GM12864 (cell line): ENCODE results near the gene ATG4D.

Experiments used
- DNase-seq: peaks from one replicate; pipeline ENCODE4 v3.0.0-alpha.2; 2011; ENCODE audit warnings: low read depth
- H3K4me3 ChIP-seq: 2 replicates; pipeline ENCODE4 v1.5.1; 2011; ENCODE audit warnings: mild to moderate bottlenecking, low read depth, low read length, control low read depth
- CTCF ChIP-seq: IDR thresholded peaks from 2 replicates; pipeline ENCODE4 v1.5.1; 2011; ENCODE audit warnings: low read depth, mild to moderate bottlenecking, moderate library complexity, low read length, control low read depth, inconsistent platforms; ENCODE audit errors: missing control alignments

The ATG4D gene

GRCh38 chr19:10543420-10544241 is at the start of gene ATG4D:
Gene ATG4D (plus strand): TSS chr19:10543904. CDS start chr19:10544091, 187 bp downstream.
- no peak for DNase-seq
- peak within 1 kb of the TSS; percentile 86 for H3K4me3 ChIP-seq
- no peak for TF ChIP-seq CTCF

GRCh38 chr19:10497371-10497770 is 46.3 kb upstream of the ATG4D start:
- DNase-seq: no peak
- TF ChIP-seq CTCF: no peak
- H3K4me3 ChIP-seq: no peak overlapping the region

GRCh38 chr19:10499550-10500246 is 44.0 kb upstream of the ATG4D start:
- no peak for TF ChIP-seq CTCF
- DNase-seq: no peak
- H3K4me3 ChIP-seq: no peak overlapping the region

GRCh38 chr19:10500247-10500592 is 43.5 kb upstream of the ATG4D start:
- no peak for TF ChIP-seq CTCF
- no peak for DNase-seq
- no peak overlapping the region for H3K4me3 ChIP-seq

GRCh38 chr19:10501971-10502523 is 41.7 kb upstream of the ATG4D start:
- no peak for DNase-seq
- H3K4me3 ChIP-seq: peak overlapping the region; percentile 95
- no peak for TF ChIP-seq CTCF

- peak overlapping the region; percentile 95 for H3K4me3 ChIP-seq
- peak; percentile 71 for DNase-seq
- no peak for TF ChIP-seq CTCF
These were observed 41.1 kb upstream of the ATG4D start for GRCh38 chr19:10502524-10503001.
